GM06990 (cell line): Measurements from ENCODE around the gene SYCN.

Source experiments
- DNase-seq: peaks from one replicate; pipeline ENCODE4 v3.0.0-alpha.2; 2011; ENCODE audit not compliant: insufficient read length; ENCODE audit errors: extremely low read depth
- H3K27me3 ChIP-seq: replicated peaks from 2 replicates; pipeline ENCODE4 v1.6.0; 2011; ENCODE audit warnings: low read length; ENCODE audit not compliant: control insufficient read depth, insufficient read depth
- H3K36me3 ChIP-seq: 2 replicates; pipeline ENCODE4 v1.5.1; 2011; ENCODE audit warnings: low read length; ENCODE audit not compliant: control insufficient read depth, insufficient read depth
- H3K4me3 ChIP-seq: replicated peaks from 2 replicates; pipeline ENCODE4 v1.5.1; 2011; ENCODE audit warnings: low read depth, mild to moderate bottlenecking, control low read depth, low read length
- CTCF ChIP-seq: IDR thresholded peaks from 2 replicates; pipeline ENCODE4 v1.5.1; 2011; ENCODE audit warnings: low read length, control low read depth, mild to moderate bottlenecking, inconsistent platforms; ENCODE audit not compliant: insufficient read depth, poor library complexity, severe bottlenecking

The SYCN gene

GRCh38 chr19:39177110-39177699 is 26.9 kb downstream of the SYCN start:
- TF ChIP-seq CTCF: no peak
- H3K36me3 ChIP-seq: peaks cover 5% of the 10 kb centered on the region
- no peak overlapping the region for H3K4me3 ChIP-seq
- H3K27me3 ChIP-seq: no peaks in the 10 kb centered on the region
- DNase-seq: no peak

- Histone ChIP-seq H3K27me3 (no peaks in the 10 kb centered on the region), H3K4me3 (no peak overlapping the region), H3K36me3 (peaks cover 6% of the 10 kb centered on the region)
- DNase-seq: no peak
- TF ChIP-seq CTCF: no peak
Measured at GRCh38 chr19:39175564-39175963, 28.5 kb downstream of the SYCN start.

GRCh38 chr19:39174558-39175544 is 29.2 kb downstream of the SYCN start:
- H3K36me3 ChIP-seq: peaks cover 9% of the 10 kb centered on the region
- H3K4me3 ChIP-seq: no peak overlapping the region
- no peaks in the 10 kb centered on the region for H3K27me3 ChIP-seq
- DNase-seq: no peak
- TF ChIP-seq CTCF: no peak

GRCh38 chr19:39174142-39174541 is 29.9 kb downstream of the SYCN start:
- H3K36me3 ChIP-seq: peaks cover 7% of the 10 kb centered on the region
- no peak for DNase-seq
- TF ChIP-seq CTCF: no peak
- no peak overlapping the region for H3K4me3 ChIP-seq
- H3K27me3 ChIP-seq: no peaks in the 10 kb centered on the region

- Histone ChIP-seq H3K27me3 (no peaks in the 10 kb centered on the region), H3K36me3 (peaks cover 7% of the 10 kb centered on the region), H3K4me3 (no peak overlapping the region)
- no peak for DNase-seq
- no peak for TF ChIP-seq CTCF
Measured at GRCh38 chr19:39173502-39173991, 30.5 kb downstream of the SYCN start.
